Measurements from ENCODE around the gene TIMM21. TPM values are rescaled to one million over a fixed set of nuclear protein-coding genes. Genes with fewer than 3 reads are reported as not detected.

The TIMM21 gene
- total and polyA plus RNA-seq, 4 donors: 12.8 to 56.8 (median 19.5) TPM

- DNase-seq: no peak
- no peak overlapping the region for H3K27ac ChIP-seq (ENCODE audit: low read depth in 1 of 2, low read length in 2 of 2)
- H3K4me1 ChIP-seq (ENCODE audit: control insufficient read depth in 1 of 2, insufficient read depth in 2 of 2, low read length in 2 of 2): no peaks in the 10 kb centered on the region
- H3K9me3 ChIP-seq (ENCODE audit: control insufficient read depth, low read length): no peaks in the 10 kb centered on the region
- no peak overlapping the region for H3K4me3 ChIP-seq (ENCODE audit: low read length in 2 of 2)
- no peaks in the 10 kb centered on the region for H3K36me3 ChIP-seq (ENCODE audit: control insufficient read depth in 1 of 2, insufficient read depth in 2 of 2, low read length in 1 of 2)
- 86 to 89% methylated on average over 3 of the region's 3 CpGs for WGBS, 2 donors
- H3K27me3 ChIP-seq (ENCODE audit: control insufficient read depth in 1 of 2, insufficient read depth in 2 of 2, low read length in 1 of 2): no peaks in the 10 kb centered on the region
- intact Hi-C loops (cut with DNase I): no loop called here
- no peak for ATAC-seq (ENCODE audit: low FRiP score)
These were observed 38.3 kb downstream of the TIMM21 start for GRCh38 chr18:74186661-74187060.

GRCh38 chr18:74190086-74190485, 41.8 kb downstream of the TIMM21 start:
- ATAC-seq (ENCODE audit: low FRiP score) (no peak), DNase-seq (no peak)
- 62 to 63% methylated on average over 4 of the region's 4 CpGs for WGBS, 2 donors
- intact Hi-C loops (cut with DNase I): no loop called here
- no peak overlapping the region for H3K27ac ChIP-seq (ENCODE audit: low read depth in 1 of 2, low read length in 2 of 2)
- no peaks in the 10 kb centered on the region for H3K27me3 ChIP-seq (ENCODE audit: control insufficient read depth in 1 of 2, insufficient read depth in 2 of 2, low read length in 1 of 2)
- no peak overlapping the region for H3K4me3 ChIP-seq (ENCODE audit: low read length in 2 of 2)
- H3K4me1 ChIP-seq (ENCODE audit: control insufficient read depth in 1 of 2, insufficient read depth in 2 of 2, low read length in 2 of 2): no peaks in the 10 kb centered on the region
- no peaks in the 10 kb centered on the region for H3K9me3 ChIP-seq (ENCODE audit: control insufficient read depth, low read length)
- no peaks in the 10 kb centered on the region for H3K36me3 ChIP-seq (ENCODE audit: control insufficient read depth in 1 of 2, insufficient read depth in 2 of 2, low read length in 1 of 2)

GRCh38 chr18:74191577-74191976, 43.3 kb downstream of the TIMM21 start:
- H3K4me3 ChIP-seq (ENCODE audit: low read length in 2 of 2): no peak overlapping the region
- DNase-seq (no peak), ATAC-seq (ENCODE audit: low FRiP score) (no peak)
- H3K27me3 ChIP-seq (ENCODE audit: control insufficient read depth in 1 of 2, insufficient read depth in 2 of 2, low read length in 1 of 2): no peaks in the 10 kb centered on the region
- intact Hi-C loops (cut with DNase I): no loop called here
- no peak overlapping the region for H3K27ac ChIP-seq (ENCODE audit: low read depth in 1 of 2, low read length in 2 of 2)
- no peaks in the 10 kb centered on the region for H3K9me3 ChIP-seq (ENCODE audit: control insufficient read depth, low read length)
- no peaks in the 10 kb centered on the region for H3K4me1 ChIP-seq (ENCODE audit: control insufficient read depth in 1 of 2, insufficient read depth in 2 of 2, low read length in 2 of 2)
- 76% methylated on average over 14 of the region's 14 CpGs for WGBS, 2 donors
- no peaks in the 10 kb centered on the region for H3K36me3 ChIP-seq (ENCODE audit: control insufficient read depth in 1 of 2, insufficient read depth in 2 of 2, low read length in 1 of 2)

- Histone ChIP-seq H3K27me3 (ENCODE audit: control insufficient read depth in 1 of 2, insufficient read depth in 2 of 2, low read length in 1 of 2) (no peaks in the 10 kb centered on the region), H3K4me3 (ENCODE audit: low read length in 2 of 2) (no peak overlapping the region), H3K4me1 (ENCODE audit: control insufficient read depth in 1 of 2, insufficient read depth in 2 of 2, low read length in 2 of 2) (no peaks in the 10 kb centered on the region), H3K36me3 (ENCODE audit: control insufficient read depth in 1 of 2, insufficient read depth in 2 of 2, low read length in 1 of 2) (no peaks in the 10 kb centered on the region), H3K27ac (ENCODE audit: low read depth in 1 of 2, low read length in 2 of 2) (no peak overlapping the region), H3K9me3 (ENCODE audit: control insufficient read depth, low read length) (no peaks in the 10 kb centered on the region)
- DNase-seq (no peak), ATAC-seq (ENCODE audit: low FRiP score) (no peak)
- intact Hi-C loops (cut with DNase I): loop anchor here (2.0 to 5.0 kb wide), 3 partner anchors 148 to 303 kb away; partner anchors contain the start of gene CNDP2 (in 1 of the 2)
- WGBS, 2 donors: 63 to 66% methylated on average over 3 of the region's 3 CpGs
These were observed 46.4 kb downstream of the TIMM21 start for GRCh38 chr18:74194691-74195090.

GRCh38 chr18:74196220-74197119, 48.1 kb downstream of the TIMM21 start:
- no peak overlapping the region for H3K4me3 ChIP-seq (ENCODE audit: low read length in 2 of 2)

GRCh38 chr18:74197705-74198341, 49.5 kb downstream of the TIMM21 start:
- Histone ChIP-seq H3K9me3 (ENCODE audit: control insufficient read depth, low read length) (no peaks in the 10 kb centered on the region), H3K4me1 (ENCODE audit: control insufficient read depth in 1 of 2, insufficient read depth in 2 of 2, low read length in 2 of 2) (no peaks in the 10 kb centered on the region), H3K27ac (ENCODE audit: low read depth in 1 of 2, low read length in 2 of 2) (no peak overlapping the region), H3K27me3 (ENCODE audit: control insufficient read depth in 1 of 2, insufficient read depth in 2 of 2, low read length in 1 of 2) (no peaks in the 10 kb centered on the region), H3K4me3 (ENCODE audit: low read length in 2 of 2) (no peak overlapping the region), H3K36me3 (ENCODE audit: control insufficient read depth in 1 of 2, insufficient read depth in 2 of 2, low read length in 1 of 2) (no peaks in the 10 kb centered on the region)
- 70 to 76% methylated on average over 11 of the region's 11 CpGs for WGBS, 2 donors
- intact Hi-C loops (cut with DNase I): loop anchor here (2.0 to 5.0 kb wide), 4 partner anchors 294 to 355 kb away; partner anchors contain the start of gene CNDP2 (in 1 of the 2)
- ATAC-seq (ENCODE audit: low FRiP score) (no peak), DNase-seq (no peak)

More at GRCh38 chr18:74196220-74197119, 48.1 kb downstream of the TIMM21 start:
- no peaks in the 10 kb centered on the region for H3K36me3 ChIP-seq (ENCODE audit: control insufficient read depth in 1 of 2, insufficient read depth in 2 of 2, low read length in 1 of 2)
- H3K27ac ChIP-seq (ENCODE audit: low read depth in 1 of 2, low read length in 2 of 2): no peak overlapping the region
- H3K9me3 ChIP-seq (ENCODE audit: control insufficient read depth, low read length): no peaks in the 10 kb centered on the region
- ATAC-seq (ENCODE audit: low FRiP score): peak; percentile 85
- no peaks in the 10 kb centered on the region for H3K4me1 ChIP-seq (ENCODE audit: control insufficient read depth in 1 of 2, insufficient read depth in 2 of 2, low read length in 2 of 2)
- intact Hi-C loops (cut with DNase I): loop anchor here (1.0 to 5.0 kb wide), 4 partner anchors 146 to 356 kb away; partner anchors contain the start of gene CNDP2 (in 1 of the 2)
- 5 to 6% methylated on average over 9 of the region's 9 CpGs for WGBS, 2 donors
- H3K27me3 ChIP-seq (ENCODE audit: control insufficient read depth in 1 of 2, insufficient read depth in 2 of 2, low read length in 1 of 2): no peaks in the 10 kb centered on the region
- DNase-seq: no peak

GRCh38 chr18:74198453-74198852, 50.1 kb downstream of the TIMM21 start:
- intact Hi-C loops (cut with DNase I): loop anchor here (2.0 to 5.0 kb wide), 3 partner anchors 294 to 352 kb away; partner anchors contain the start of gene CNDP2 (in 1 of the 2)
- H3K9me3 ChIP-seq (ENCODE audit: control insufficient read depth, low read length): no peaks in the 10 kb centered on the region
- no peak for ATAC-seq (ENCODE audit: low FRiP score)
- no peak overlapping the region for H3K27ac ChIP-seq (ENCODE audit: low read depth in 1 of 2, low read length in 2 of 2)
- H3K36me3 ChIP-seq (ENCODE audit: control insufficient read depth in 1 of 2, insufficient read depth in 2 of 2, low read length in 1 of 2): no peaks in the 10 kb centered on the region
- H3K4me1 ChIP-seq (ENCODE audit: control insufficient read depth in 1 of 2, insufficient read depth in 2 of 2, low read length in 2 of 2): no peaks in the 10 kb centered on the region
- DNase-seq: no peak
- H3K27me3 ChIP-seq (ENCODE audit: control insufficient read depth in 1 of 2, insufficient read depth in 2 of 2, low read length in 1 of 2): no peaks in the 10 kb centered on the region
- WGBS, 2 donors: 86 to 88% methylated on average over 3 of the region's 3 CpGs
- H3K4me3 ChIP-seq (ENCODE audit: low read length in 2 of 2): no peak overlapping the region

GRCh38 chr18:74200780-74201179, 52.5 kb downstream of the TIMM21 start:
- no peak for DNase-seq
- Histone ChIP-seq H3K9me3 (ENCODE audit: control insufficient read depth, low read length) (no peaks in the 10 kb centered on the region), H3K36me3 (ENCODE audit: control insufficient read depth in 1 of 2, insufficient read depth in 2 of 2, low read length in 1 of 2) (no peaks in the 10 kb centered on the region), H3K27me3 (ENCODE audit: control insufficient read depth in 1 of 2, insufficient read depth in 2 of 2, low read length in 1 of 2) (no peaks in the 10 kb centered on the region), H3K4me3 (ENCODE audit: low read length in 2 of 2) (no peak overlapping the region), H3K27ac (ENCODE audit: low read depth in 1 of 2, low read length in 2 of 2) (no peak overlapping the region), H3K4me1 (ENCODE audit: control insufficient read depth in 1 of 2, insufficient read depth in 2 of 2, low read length in 2 of 2) (no peaks in the 10 kb centered on the region)
- intact Hi-C loops (cut with DNase I): no loop called here
- ATAC-seq (ENCODE audit: low FRiP score): no peak
- 70 to 71% methylated on average over 17 of the region's 17 CpGs for WGBS, 2 donors
